ENCODE data around the gene FKBP10. TPM values are rescaled to one million over a fixed set of nuclear protein-coding genes. Genes with fewer than 3 reads are reported as not detected.

FKBP10 gene
- polyA plus RNA-seq, 1 of the 3 experiments (the other 2 are of a cell fraction), result 360 TPM

DNA sequence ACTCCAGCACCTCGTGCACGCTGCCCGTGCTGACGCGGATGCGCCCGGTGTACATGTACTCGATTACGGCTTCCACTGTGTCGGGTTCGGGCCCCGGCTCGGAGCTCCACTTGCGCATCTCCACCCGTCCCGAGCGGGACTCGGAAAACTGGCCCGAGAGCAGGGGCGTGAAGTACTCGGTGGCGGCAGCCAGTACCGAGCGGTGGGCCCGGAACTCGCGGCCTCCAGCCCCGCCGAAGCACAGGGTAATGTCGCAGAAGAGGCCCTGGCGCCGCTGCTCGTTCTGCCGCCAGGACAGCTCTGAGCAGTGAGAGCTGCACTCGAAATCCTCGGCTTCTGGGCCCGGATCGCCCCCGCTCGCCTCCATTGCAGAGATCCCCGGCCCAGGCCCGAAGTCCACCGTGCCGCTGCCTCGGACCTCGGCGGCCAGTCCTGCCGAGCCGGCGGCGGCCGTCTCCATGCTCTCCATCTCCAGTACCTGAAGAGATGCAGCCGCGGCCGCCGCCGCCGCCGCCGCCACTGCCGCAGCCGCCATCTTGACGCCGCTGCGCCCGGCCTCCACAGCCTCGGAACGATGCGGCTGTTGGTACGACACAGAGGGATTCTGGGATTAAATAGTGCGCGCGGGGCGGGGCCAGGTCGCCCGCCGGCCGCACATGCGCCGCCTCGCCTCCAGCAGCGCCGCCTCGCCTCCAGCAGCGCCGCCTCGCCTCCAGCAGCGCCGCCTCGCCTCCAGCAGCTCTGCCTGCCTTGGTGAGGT lies 52.2 kb downstream of the FKBP10 start, which contains the start of gene KLHL11 (continued):
- TF ChIP-seq, protein P1, sequence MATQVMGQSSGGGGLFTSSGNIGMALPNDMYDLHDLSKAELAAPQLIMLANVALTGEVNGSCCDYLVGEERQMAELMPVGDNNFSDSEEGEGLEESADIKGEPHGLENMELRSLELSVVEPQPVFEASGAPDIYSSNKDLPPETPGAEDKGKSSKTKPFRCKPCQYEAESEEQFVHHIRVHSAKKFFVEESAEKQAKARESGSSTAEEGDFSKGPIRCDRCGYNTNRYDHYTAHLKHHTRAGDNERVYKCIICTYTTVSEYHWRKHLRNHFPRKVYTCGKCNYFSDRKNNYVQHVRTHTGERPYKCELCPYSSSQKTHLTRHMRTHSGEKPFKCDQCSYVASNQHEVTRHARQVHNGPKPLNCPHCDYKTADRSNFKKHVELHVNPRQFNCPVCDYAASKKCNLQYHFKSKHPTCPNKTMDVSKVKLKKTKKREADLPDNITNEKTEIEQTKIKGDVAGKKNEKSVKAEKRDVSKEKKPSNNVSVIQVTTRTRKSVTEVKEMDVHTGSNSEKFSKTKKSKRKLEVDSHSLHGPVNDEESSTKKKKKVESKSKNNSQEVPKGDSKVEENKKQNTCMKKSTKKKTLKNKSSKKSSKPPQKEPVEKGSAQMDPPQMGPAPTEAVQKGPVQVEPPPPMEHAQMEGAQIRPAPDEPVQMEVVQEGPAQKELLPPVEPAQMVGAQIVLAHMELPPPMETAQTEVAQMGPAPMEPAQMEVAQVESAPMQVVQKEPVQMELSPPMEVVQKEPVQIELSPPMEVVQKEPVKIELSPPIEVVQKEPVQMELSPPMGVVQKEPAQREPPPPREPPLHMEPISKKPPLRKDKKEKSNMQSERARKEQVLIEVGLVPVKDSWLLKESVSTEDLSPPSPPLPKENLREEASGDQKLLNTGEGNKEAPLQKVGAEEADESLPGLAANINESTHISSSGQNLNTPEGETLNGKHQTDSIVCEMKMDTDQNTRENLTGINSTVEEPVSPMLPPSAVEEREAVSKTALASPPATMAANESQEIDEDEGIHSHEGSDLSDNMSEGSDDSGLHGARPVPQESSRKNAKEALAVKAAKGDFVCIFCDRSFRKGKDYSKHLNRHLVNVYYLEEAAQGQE (IDR thresholded peaks at IDR 0.05; ENCODE audit: low read depth, low read length), result peak; percentile 46; the same call in 1 of the 2 replicates
- no peak for TF ChIP-seq EZH2phosphoT487 (IDR thresholded peaks at IDR 0.05; ENCODE audit: borderline replicate concordance, low read depth)
- TF ChIP-seq RAD21 (IDR thresholded peaks at IDR 0.05; ENCODE audit: low read length), result no peak; the same call in 1 of the 2 replicates
- TF ChIP-seq ELF1 (IDR thresholded peaks at IDR 0.05), result no peak
- no peak for TF ChIP-seq JUND (IDR thresholded peaks at IDR 0.05)
- TF ChIP-seq ZBTB33 (IDR thresholded peaks at IDR 0.05; ENCODE audit: borderline replicate concordance, low read depth), result 0 out of 2 replicates have a peak, but pooled peaks have one; percentile 27
- 0 out of 2 replicates have a peak, but pooled peaks have one; percentile 20 for TF ChIP-seq RFX5 (IDR thresholded peaks at IDR 0.05; ENCODE audit: low read length)
- TF ChIP-seq, protein P2, sequence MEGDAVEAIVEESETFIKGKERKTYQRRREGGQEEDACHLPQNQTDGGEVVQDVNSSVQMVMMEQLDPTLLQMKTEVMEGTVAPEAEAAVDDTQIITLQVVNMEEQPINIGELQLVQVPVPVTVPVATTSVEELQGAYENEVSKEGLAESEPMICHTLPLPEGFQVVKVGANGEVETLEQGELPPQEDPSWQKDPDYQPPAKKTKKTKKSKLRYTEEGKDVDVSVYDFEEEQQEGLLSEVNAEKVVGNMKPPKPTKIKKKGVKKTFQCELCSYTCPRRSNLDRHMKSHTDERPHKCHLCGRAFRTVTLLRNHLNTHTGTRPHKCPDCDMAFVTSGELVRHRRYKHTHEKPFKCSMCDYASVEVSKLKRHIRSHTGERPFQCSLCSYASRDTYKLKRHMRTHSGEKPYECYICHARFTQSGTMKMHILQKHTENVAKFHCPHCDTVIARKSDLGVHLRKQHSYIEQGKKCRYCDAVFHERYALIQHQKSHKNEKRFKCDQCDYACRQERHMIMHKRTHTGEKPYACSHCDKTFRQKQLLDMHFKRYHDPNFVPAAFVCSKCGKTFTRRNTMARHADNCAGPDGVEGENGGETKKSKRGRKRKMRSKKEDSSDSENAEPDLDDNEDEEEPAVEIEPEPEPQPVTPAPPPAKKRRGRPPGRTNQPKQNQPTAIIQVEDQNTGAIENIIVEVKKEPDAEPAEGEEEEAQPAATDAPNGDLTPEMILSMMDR (IDR thresholded peaks at IDR 0.05), result no peak
- peak; percentile 95 for TF ChIP-seq YY1 (IDR thresholded peaks at IDR 0.05; ENCODE audit: low read depth)
- TF ChIP-seq MAX (IDR thresholded peaks at IDR 0.05; ENCODE audit: low read depth), result no peak
- peak; percentile 83 for TF ChIP-seq MXI1 (IDR thresholded peaks at IDR 0.05; ENCODE audit: low read depth, low read length)
- TF ChIP-seq FOSL2 (IDR thresholded peaks at IDR 0.05; ENCODE audit: borderline replicate concordance, low read depth), result no peak
- TF ChIP-seq USF1 (IDR thresholded peaks at IDR 0.05; ENCODE audit: borderline replicate concordance, low read depth), result no peak
- no peak for TF ChIP-seq RXRA (IDR thresholded peaks at IDR 0.05; ENCODE audit: borderline replicate concordance, low read depth)
- TF ChIP-seq MEF2A (IDR thresholded peaks at IDR 0.05; ENCODE audit: borderline replicate concordance, low read depth), result no peak
